Endothelial cell of hepatic sinusoid (primary cell): Measurements from ENCODE around the gene RRN3.
"Not testable (repeated sequence)": the region's sequence is repeated elsewhere in the genome, so short reads cannot be mapped to it uniquely, and the experiment has no call there.

Experiments
- in situ Hi-C: cut with HindIII; loops from 2 replicates; pipeline ENCODE4 v1.10.0; 2017; ENCODE audit warnings: low sequenced_read_pairs

RRN3 gene

GRCh38 chr16:15028801-15029698 lies 65.0 kb downstream of the RRN3 start:
- in situ Hi-C loops = not testable (repeated sequence)

GRCh38 chr16:15028345-15028715 lies 65.7 kb downstream of the RRN3 start:
- in situ Hi-C loops = not testable (repeated sequence)

GRCh38 chr16:15027503-15028344 lies 66.3 kb downstream of the RRN3 start:
- in situ Hi-C loops = not testable (repeated sequence)

- in situ Hi-C loops = not testable (repeated sequence)
These were observed 67.0 kb downstream of the RRN3 start for GRCh38 chr16:15027051-15027450.

- in situ Hi-C loops = not testable (repeated sequence)
These were observed 68.7 kb downstream of the RRN3 start for GRCh38 chr16:15025234-15025951.

GRCh38 chr16:15024858-15025199 lies 69.2 kb downstream of the RRN3 start:
- in situ Hi-C loops = not testable (repeated sequence)

GRCh38 chr16:15023381-15024077 lies 70.5 kb downstream of the RRN3 start:
- in situ Hi-C loops = not testable (repeated sequence)

GRCh38 chr16:15022194-15022593 lies 71.9 kb downstream of the RRN3 start:
- in situ Hi-C loops = not testable (repeated sequence)

- in situ Hi-C loops = not testable (repeated sequence)
These were observed 72.6 kb downstream of the RRN3 start for GRCh38 chr16:15021429-15021828.

GRCh38 chr16:15016951-15017580 lies 77.0 kb downstream of the RRN3 start:
- in situ Hi-C loops = not testable (repeated sequence)

GRCh38 chr16:15016354-15016753 lies 77.7 kb downstream of the RRN3 start:
- in situ Hi-C loops = not testable (repeated sequence)

GRCh38 chr16:15015671-15016070 lies 78.4 kb downstream of the RRN3 start:
- in situ Hi-C loops = not testable (repeated sequence)

- in situ Hi-C loops = not testable (repeated sequence)
These were observed 81.1 kb downstream of the RRN3 start for GRCh38 chr16:15012941-15013340.
